ENCODE measurements around the gene RALBP1.

GRCh38 chr18:9581667-9582066 is 106.4 kb downstream of the RALBP1 start:
- TF ChIP-seq CTCF (conservative IDR thresholded peaks at IDR 0.05; ENCODE audit: low read length) (no peak), EZH2phosphoT487 (IDR thresholded peaks at IDR 0.05; ENCODE audit: borderline replicate concordance) (no peak)

Measured in Loucy (cell line).